Measurements from ENCODE around the gene ZBTB16.

ZBTB16 gene

DNA sequence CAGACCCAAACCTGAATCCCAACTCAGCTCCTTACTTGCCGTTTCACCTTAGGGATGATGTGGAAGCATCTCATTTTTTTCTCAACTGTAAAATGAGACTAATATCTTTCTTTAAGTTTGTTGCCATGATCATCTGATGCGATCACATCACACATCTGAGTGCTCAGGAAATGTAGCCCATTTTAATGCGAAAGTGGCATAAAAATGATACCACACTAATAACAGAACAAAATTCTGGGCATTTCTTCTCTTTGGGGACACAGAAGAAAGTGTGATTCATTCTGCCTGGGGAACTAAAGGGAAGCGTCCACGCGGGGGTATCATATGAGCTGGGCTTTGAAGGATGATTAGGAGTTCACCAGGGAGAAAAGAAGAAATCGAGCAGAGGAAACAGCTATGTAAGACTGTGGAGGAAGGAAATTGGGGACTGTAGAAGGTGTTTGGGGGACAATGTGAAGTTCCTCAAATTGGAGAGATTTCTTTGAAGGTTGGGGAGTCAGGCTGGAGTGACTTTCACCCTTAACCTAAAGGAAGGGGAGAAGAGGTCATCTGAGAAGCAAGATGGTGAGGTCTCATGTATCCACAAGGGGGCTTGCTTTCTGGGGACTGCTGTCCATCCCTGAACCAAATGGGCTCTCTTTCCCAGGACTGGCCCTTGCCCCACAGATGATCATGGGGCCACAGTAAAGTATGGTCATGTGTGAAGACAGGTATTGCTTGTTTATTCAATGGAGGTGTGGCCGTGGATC is 187.0 kb downstream of the ZBTB16 start:
- no peak overlapping the region for H3K4ac ChIP-seq (ENCODE audit: low read length)
- peaks cover 20 to 83% of the 10 kb centered on the region in 2 donors for H3K36me3 ChIP-seq (replicated peaks in 1 of 2; ENCODE audit: control insufficient read depth in 2 of 2, insufficient read depth in 2 of 2, low read length in 2 of 2)
- H3K18ac ChIP-seq (ENCODE audit: low read length), result no peak overlapping the region
- no peak overlapping the region for H2BK12ac ChIP-seq (ENCODE audit: low read length)
- H3K4me2 ChIP-seq (ENCODE audit: insufficient read depth, low read length, poor library complexity, severe bottlenecking), result no peak overlapping the region
- no peak overlapping the region for H2BK120ac ChIP-seq (ENCODE audit: low read depth, low read length)
- H3K27me3 ChIP-seq (ENCODE audit: control insufficient read depth in 3 of 3, insufficient read depth in 3 of 3, low read depth in 1 of 3, low read length in 3 of 3), result no peaks in the 10 kb centered on the region
- H4K91ac ChIP-seq (ENCODE audit: low read depth, low read length, poor library complexity), result no peak overlapping the region
- peak overlapping the region; percentile 64 for H2AK5ac ChIP-seq (ENCODE audit: low read depth, low read length)
- no peak overlapping the region for H3K14ac ChIP-seq (ENCODE audit: low read length)
- H3K9me3 ChIP-seq (replicated peaks in 1 of 2; ENCODE audit: control insufficient read depth in 2 of 2, insufficient read depth in 1 of 2, low read depth in 1 of 2, low read length in 2 of 2), result no peaks in the 10 kb centered on the region
- no peak overlapping the region for H3K27ac ChIP-seq (replicated peaks; ENCODE audit: low read length)
- no peak overlapping the region for H3K4me3 ChIP-seq (ENCODE audit: low read length in 2 of 2)
- no peak overlapping the region for H4K8ac ChIP-seq (ENCODE audit: low read depth, low read length)
- H2BK15ac ChIP-seq (ENCODE audit: low read length), result no peak overlapping the region
- DNase-seq (ENCODE audit: low spot score), result no peak
- no peak overlapping the region for H2AFZ ChIP-seq (ENCODE audit: low read length)
- H3K23ac ChIP-seq (ENCODE audit: low read depth, low read length, poor library complexity), result no peak overlapping the region
- H3K9ac ChIP-seq (ENCODE audit: low read depth, low read length, poor library complexity), result no peak overlapping the region
- peaks cover 9 to 28% of the 10 kb centered on the region in 2 donors for H3K4me1 ChIP-seq (ENCODE audit: control insufficient read depth in 2 of 2, insufficient read depth in 1 of 2, low read depth in 1 of 2, low read length in 2 of 2)
- no CpG with 5 or more reads among the region's 8 CpGs for WGBS, 2 donors (ENCODE audit: extremely low coverage in 2 of 2, insufficient read length in 2 of 2, insufficient replicate concordance in 1 of 2)
- no peak overlapping the region for H2BK5ac ChIP-seq (ENCODE audit: low read length)
- H3K79me1 ChIP-seq (ENCODE audit: low read depth, low read length), result peaks cover 3% of the 10 kb centered on the region

DNA sequence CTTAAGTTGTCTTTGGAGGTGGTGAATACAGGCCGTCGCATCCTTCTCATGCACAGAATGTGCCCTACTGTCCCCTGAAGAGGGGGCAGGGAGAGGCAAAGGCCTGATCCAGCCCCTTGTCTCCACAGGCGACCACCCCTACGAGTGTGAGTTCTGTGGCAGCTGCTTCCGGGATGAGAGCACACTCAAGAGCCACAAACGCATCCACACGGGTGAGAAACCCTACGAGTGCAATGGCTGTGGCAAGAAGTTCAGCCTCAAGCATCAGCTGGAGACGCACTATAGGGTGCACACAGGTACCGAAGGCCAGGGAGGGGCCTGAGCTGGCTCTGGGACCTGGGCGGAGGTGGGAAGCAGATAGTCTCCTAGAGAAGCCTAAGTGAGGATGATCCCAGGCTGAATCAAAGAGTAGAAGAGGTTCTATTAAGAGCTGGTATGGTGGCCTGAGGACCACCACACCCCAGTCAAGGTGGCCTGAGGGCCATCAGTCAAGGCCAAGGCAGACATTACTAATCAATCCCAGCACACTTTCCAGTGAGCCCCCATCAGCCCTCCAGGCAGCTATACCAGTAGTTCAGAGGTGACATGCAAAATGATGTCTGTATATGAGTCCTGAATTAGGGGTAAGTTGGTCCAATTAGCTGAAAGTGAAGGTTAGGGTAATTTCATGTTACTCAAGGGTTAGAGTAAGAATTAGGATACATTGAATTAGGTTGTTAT is 187.7 kb downstream of the ZBTB16 start:
- Histone ChIP-seq H2AFZ (ENCODE audit: low read length) (no peak overlapping the region), H3K4ac (ENCODE audit: low read length) (no peak overlapping the region), H3K9me3 (replicated peaks in 1 of 2; ENCODE audit: control insufficient read depth in 2 of 2, insufficient read depth in 1 of 2, low read depth in 1 of 2, low read length in 2 of 2) (no peaks in the 10 kb centered on the region), H2BK120ac (ENCODE audit: low read depth, low read length) (no peak overlapping the region), H3K27ac (replicated peaks; ENCODE audit: low read length) (no peak overlapping the region), H2BK12ac (ENCODE audit: low read length) (no peak overlapping the region), H3K4me2 (ENCODE audit: insufficient read depth, low read length, poor library complexity, severe bottlenecking) (no peak overlapping the region), H4K91ac (ENCODE audit: low read depth, low read length, poor library complexity) (no peak overlapping the region), H3K27me3 (ENCODE audit: control insufficient read depth in 3 of 3, insufficient read depth in 3 of 3, low read depth in 1 of 3, low read length in 3 of 3) (no peaks in the 10 kb centered on the region), H3K23ac (ENCODE audit: low read depth, low read length, poor library complexity) (no peak overlapping the region), H3K4me3 (ENCODE audit: low read length in 2 of 2) (no peak overlapping the region), H3K36me3 (replicated peaks in 1 of 2; ENCODE audit: control insufficient read depth in 2 of 2, insufficient read depth in 2 of 2, low read length in 2 of 2) (peaks cover 14 to 84% of the 10 kb centered on the region in 2 donors), H3K79me1 (ENCODE audit: low read depth, low read length) (peaks cover 3% of the 10 kb centered on the region), H2AK5ac (ENCODE audit: low read depth, low read length) (peak overlapping the region; percentile 64), H4K8ac (ENCODE audit: low read depth, low read length) (no peak overlapping the region), H3K4me1 (ENCODE audit: control insufficient read depth in 2 of 2, insufficient read depth in 1 of 2, low read depth in 1 of 2, low read length in 2 of 2) (peaks cover 13 to 35% of the 10 kb centered on the region in 2 donors), H3K18ac (ENCODE audit: low read length) (peak overlapping the region; percentile 11), H3K9ac (ENCODE audit: low read depth, low read length, poor library complexity) (no peak overlapping the region), H2BK5ac (ENCODE audit: low read length) (no peak overlapping the region), H3K14ac (ENCODE audit: low read length) (no peak overlapping the region), H2BK15ac (ENCODE audit: low read length) (no peak overlapping the region)
- no CpG with 5 or more reads among the region's 11 CpGs for WGBS, 2 donors (ENCODE audit: extremely low coverage in 2 of 2, insufficient read length in 2 of 2, insufficient replicate concordance in 1 of 2)
- no peak for DNase-seq (ENCODE audit: low spot score)

DNA sequence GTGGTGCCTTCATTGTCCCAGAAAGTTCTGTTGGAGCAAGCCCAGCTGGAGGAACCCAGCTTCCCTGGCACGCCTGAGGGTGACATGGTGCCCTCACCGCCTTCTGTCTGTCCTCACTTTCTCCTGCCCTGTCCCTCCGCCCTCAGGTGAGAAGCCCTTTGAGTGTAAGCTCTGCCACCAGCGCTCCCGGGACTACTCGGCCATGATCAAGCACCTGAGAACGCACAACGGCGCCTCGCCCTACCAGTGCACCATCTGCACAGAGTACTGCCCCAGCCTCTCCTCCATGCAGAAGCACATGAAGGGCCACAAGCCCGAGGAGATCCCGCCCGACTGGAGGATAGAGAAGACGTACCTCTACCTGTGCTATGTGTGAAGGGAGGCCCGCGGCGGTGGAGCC is 190.7 kb downstream of the ZBTB16 start:
- Histone ChIP-seq H2AK5ac (ENCODE audit: low read depth, low read length) (no peak overlapping the region), H3K4me1 (ENCODE audit: control insufficient read depth in 2 of 2, insufficient read depth in 1 of 2, low read depth in 1 of 2, low read length in 2 of 2) (peaks cover 16 to 29% of the 10 kb centered on the region in 2 donors), H2BK120ac (ENCODE audit: low read depth, low read length) (no peak overlapping the region), H2BK12ac (ENCODE audit: low read length) (no peak overlapping the region), H4K91ac (ENCODE audit: low read depth, low read length, poor library complexity) (no peak overlapping the region), H3K14ac (ENCODE audit: low read length) (no peak overlapping the region), H3K4ac (ENCODE audit: low read length) (no peak overlapping the region), H3K79me1 (ENCODE audit: low read depth, low read length) (peaks cover 2% of the 10 kb centered on the region), H4K8ac (ENCODE audit: low read depth, low read length) (no peak overlapping the region), H3K4me3 (ENCODE audit: low read length in 2 of 2) (peak overlapping the region in 1 of 2 donors; percentile 5), H3K27ac (replicated peaks; ENCODE audit: low read length) (no peak overlapping the region), H2BK15ac (ENCODE audit: low read length) (peak overlapping the region; percentile 8), H3K18ac (ENCODE audit: low read length) (peak overlapping the region; percentile 42), H3K36me3 (replicated peaks in 1 of 2; ENCODE audit: control insufficient read depth in 2 of 2, insufficient read depth in 2 of 2, low read length in 2 of 2) (peaks cover 14 to 67% of the 10 kb centered on the region in 2 donors), H3K27me3 (ENCODE audit: control insufficient read depth in 3 of 3, insufficient read depth in 3 of 3, low read depth in 1 of 3, low read length in 3 of 3) (no peaks in the 10 kb centered on the region), H3K4me2 (ENCODE audit: insufficient read depth, low read length, poor library complexity, severe bottlenecking) (no peak overlapping the region), H3K9me3 (replicated peaks in 1 of 2; ENCODE audit: control insufficient read depth in 2 of 2, insufficient read depth in 1 of 2, low read depth in 1 of 2, low read length in 2 of 2) (no peaks in the 10 kb centered on the region), H2BK5ac (ENCODE audit: low read length) (no peak overlapping the region), H2AFZ (ENCODE audit: low read length) (no peak overlapping the region), H3K23ac (ENCODE audit: low read depth, low read length, poor library complexity) (no peak overlapping the region), H3K9ac (ENCODE audit: low read depth, low read length, poor library complexity) (no peak overlapping the region)
- DNase-seq (ENCODE audit: low spot score), result no peak
- WGBS, 2 donors (ENCODE audit: extremely low coverage in 2 of 2, insufficient read length in 2 of 2, insufficient replicate concordance in 1 of 2), result no CpG with 5 or more reads among the region's 17 CpGs

Measured in neuronal stem cell (in vitro differentiated cells).